ENCODE data around the gene MED22.
"Not testable (repeated sequence)": the region's sequence is repeated elsewhere in the genome, so short reads cannot be mapped to it uniquely, and the experiment has no call there.

The MED22 gene

DNA sequence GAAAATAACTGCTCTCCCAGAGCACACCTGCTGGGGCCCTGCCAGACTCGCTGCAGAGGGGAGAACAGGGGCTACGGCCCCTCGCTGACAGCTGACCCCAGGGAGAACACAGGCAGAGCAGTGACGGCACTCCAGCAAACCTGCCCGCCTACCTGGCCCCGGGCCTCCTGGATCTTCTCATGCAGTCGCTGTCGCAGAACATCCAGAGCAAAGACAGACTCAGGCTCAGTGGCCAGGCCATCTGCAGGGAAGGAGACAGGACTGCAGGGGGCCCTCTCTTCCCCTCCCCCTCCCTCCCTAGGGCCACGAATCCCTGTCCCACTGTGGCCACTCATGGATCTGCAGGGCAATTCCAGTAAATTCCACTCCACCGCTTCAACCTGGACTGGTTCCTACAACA, 14.4 kb downstream of the MED22 start:
- no peak for DNase-seq (ENCODE audit: low read depth, low spot score)
- Histone ChIP-seq H3K27me3 (ENCODE audit: insufficient read depth, insufficient read length) (no peaks in the 10 kb centered on the region), H3K36me3 (ENCODE audit: insufficient read depth, insufficient read length, low read length) (peaks cover 60% of the 10 kb centered on the region), H3K9ac (ENCODE audit: insufficient read length, low read depth) (peak overlapping the region; percentile 71), H3K4me1 (ENCODE audit: insufficient read depth, insufficient read length) (peaks cover 13% of the 10 kb centered on the region), H3K9me3 (ENCODE audit: insufficient read depth, low read length) (no peaks in the 10 kb centered on the region), H3K4me3 (ENCODE audit: insufficient read length, low read depth) (peak overlapping the region; percentile 25)
- TF ChIP-seq ZNF274 (IDR thresholded peaks at IDR 0.05; ENCODE audit: low read depth, low read length) (no peak), YY1 (IDR thresholded peaks at IDR 0.05; ENCODE audit: insufficient read depth, insufficient read length) (no peak), SUZ12 (IDR thresholded peaks at IDR 0.05; ENCODE audit: extremely low read depth, insufficient read depth, insufficient read length) (no peak)

DNA sequence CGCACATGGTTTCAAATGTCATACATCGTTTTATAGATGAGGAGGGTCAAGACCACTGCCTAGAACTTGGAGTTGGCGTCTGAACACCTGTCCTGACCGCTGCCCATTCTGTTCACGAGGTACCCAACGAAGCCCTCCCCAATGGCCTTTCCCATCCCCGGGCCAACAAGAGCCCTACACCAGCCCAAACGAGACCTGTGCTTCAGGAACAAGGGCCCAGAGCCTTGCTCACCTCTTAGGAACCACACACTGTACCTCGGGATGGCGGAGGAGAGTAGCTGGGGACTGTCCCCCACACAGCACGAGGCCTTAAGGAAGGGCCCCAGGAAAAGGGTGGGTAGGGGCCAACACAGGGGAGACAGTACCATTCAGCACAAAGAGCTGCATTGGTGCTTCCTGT, 14.9 kb downstream of the MED22 start:
- no peak overlapping the region for H3K9ac ChIP-seq (ENCODE audit: insufficient read length, low read depth)
- H3K9me3 ChIP-seq (ENCODE audit: insufficient read depth, low read length), result peaks cover 1% of the 10 kb centered on the region; the same call in 1 of the 2 replicates
- no peak overlapping the region for H3K4me3 ChIP-seq (ENCODE audit: insufficient read length, low read depth)
- no peaks in the 10 kb centered on the region for H3K27me3 ChIP-seq (ENCODE audit: insufficient read depth, insufficient read length)
- DNase-seq (ENCODE audit: low read depth, low spot score), result no peak
- TF ChIP-seq SUZ12 (IDR thresholded peaks at IDR 0.05; ENCODE audit: extremely low read depth, insufficient read depth, insufficient read length), result no peak
- no peak for TF ChIP-seq ZNF274 (IDR thresholded peaks at IDR 0.05; ENCODE audit: low read depth, low read length)
- no peak for TF ChIP-seq YY1 (IDR thresholded peaks at IDR 0.05; ENCODE audit: insufficient read depth, insufficient read length)
- peaks cover 13% of the 10 kb centered on the region for H3K4me1 ChIP-seq (ENCODE audit: insufficient read depth, insufficient read length)
- peaks cover 58% of the 10 kb centered on the region for H3K36me3 ChIP-seq (ENCODE audit: insufficient read depth, insufficient read length, low read length)

DNA sequence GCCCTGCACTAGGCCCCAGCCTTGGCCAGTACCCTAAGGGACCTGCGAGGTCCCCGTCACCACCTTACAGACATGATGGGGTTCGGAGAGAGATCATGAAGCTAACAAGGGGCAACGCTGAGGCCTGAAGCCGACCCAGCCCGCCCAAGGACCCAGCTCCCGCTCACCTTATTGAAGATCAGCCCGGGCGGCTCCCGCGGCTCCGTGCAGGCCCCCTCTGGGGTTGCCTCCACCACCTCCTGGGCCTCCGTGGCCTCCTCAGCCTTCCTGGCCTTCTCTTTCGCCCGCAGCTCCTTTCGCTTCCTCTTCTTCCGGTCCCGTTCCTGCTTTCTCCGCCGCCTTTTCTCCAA, 15.6 kb downstream of the MED22 start:
- no peak for DNase-seq (ENCODE audit: low read depth, low spot score)
- no peak for TF ChIP-seq YY1 (IDR thresholded peaks at IDR 0.05; ENCODE audit: insufficient read depth, insufficient read length)
- no peak for TF ChIP-seq ZNF274 (IDR thresholded peaks at IDR 0.05; ENCODE audit: low read depth, low read length)
- no peak for TF ChIP-seq SUZ12 (IDR thresholded peaks at IDR 0.05; ENCODE audit: extremely low read depth, insufficient read depth, insufficient read length)
- H3K36me3 ChIP-seq (ENCODE audit: insufficient read depth, insufficient read length, low read length), result peaks cover 54% of the 10 kb centered on the region

DNA sequence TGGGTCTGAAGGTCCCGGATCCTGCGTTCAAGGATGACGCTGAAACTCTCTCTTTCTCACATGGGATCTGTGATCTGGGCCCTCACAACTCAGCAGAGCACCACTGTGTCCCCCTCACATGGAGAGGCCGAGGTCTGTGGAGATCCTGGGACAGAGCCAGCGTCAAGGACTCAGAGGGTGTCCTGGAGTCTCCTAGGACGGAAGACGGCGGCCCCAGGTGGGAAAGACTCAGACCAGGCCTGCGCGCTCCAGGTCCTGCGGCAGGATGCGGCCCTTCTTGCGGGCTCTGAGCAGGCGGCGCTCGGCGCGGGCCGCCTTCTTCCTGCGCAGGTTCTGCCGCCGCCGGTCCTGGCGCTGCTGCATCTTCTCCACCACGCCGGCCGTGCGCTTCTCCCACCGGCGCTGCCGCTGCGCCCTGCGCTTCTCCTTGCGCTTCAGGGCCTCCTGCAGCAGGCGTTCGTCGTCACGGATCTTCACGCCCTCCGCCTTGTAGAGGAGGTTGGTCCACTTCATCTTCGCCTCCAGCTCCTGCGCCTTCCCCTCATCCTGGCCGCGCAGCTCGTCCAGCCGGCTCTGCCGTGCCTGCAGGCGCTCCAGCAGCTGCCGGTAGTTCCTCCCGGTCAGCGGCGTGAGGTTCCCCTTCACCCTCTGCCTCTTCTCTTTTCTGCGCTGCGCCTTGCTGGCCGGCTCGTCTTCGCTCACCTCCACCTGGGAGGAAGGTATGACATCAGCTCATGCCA, 16.1 kb downstream of the MED22 start:
- H3K27me3 ChIP-seq (ENCODE audit: insufficient read depth, insufficient read length), result no peaks in the 10 kb centered on the region
- peaks cover 3% of the 10 kb centered on the region; the same call in 1 of the 2 replicates for H3K9me3 ChIP-seq (ENCODE audit: insufficient read depth, low read length)
- peaks cover 13% of the 10 kb centered on the region for H3K4me1 ChIP-seq (ENCODE audit: insufficient read depth, insufficient read length)
- H3K36me3 ChIP-seq (ENCODE audit: insufficient read depth, insufficient read length, low read length), result peaks cover 54% of the 10 kb centered on the region
- H3K9ac ChIP-seq (ENCODE audit: insufficient read length, low read depth), result no peak overlapping the region
- TF ChIP-seq ZNF274 (IDR thresholded peaks at IDR 0.05; ENCODE audit: low read depth, low read length) (no peak), SUZ12 (IDR thresholded peaks at IDR 0.05; ENCODE audit: extremely low read depth, insufficient read depth, insufficient read length) (no peak), YY1 (IDR thresholded peaks at IDR 0.05; ENCODE audit: insufficient read depth, insufficient read length) (no peak)
- DNase-seq (ENCODE audit: low read depth, low spot score), result no peak
- no peak overlapping the region for H3K4me3 ChIP-seq (ENCODE audit: insufficient read length, low read depth)

More for the DNA sequence above, 15.6 kb downstream of the MED22 start:
- peaks cover 3% of the 10 kb centered on the region; the same call in 1 of the 2 replicates for H3K9me3 ChIP-seq (ENCODE audit: insufficient read depth, low read length)
- H3K4me3 ChIP-seq (ENCODE audit: insufficient read length, low read depth), result no peak overlapping the region
- no peaks in the 10 kb centered on the region for H3K27me3 ChIP-seq (ENCODE audit: insufficient read depth, insufficient read length)
- H3K4me1 ChIP-seq (ENCODE audit: insufficient read depth, insufficient read length), result peaks cover 13% of the 10 kb centered on the region
- no peak overlapping the region for H3K9ac ChIP-seq (ENCODE audit: insufficient read length, low read depth)

DNA sequence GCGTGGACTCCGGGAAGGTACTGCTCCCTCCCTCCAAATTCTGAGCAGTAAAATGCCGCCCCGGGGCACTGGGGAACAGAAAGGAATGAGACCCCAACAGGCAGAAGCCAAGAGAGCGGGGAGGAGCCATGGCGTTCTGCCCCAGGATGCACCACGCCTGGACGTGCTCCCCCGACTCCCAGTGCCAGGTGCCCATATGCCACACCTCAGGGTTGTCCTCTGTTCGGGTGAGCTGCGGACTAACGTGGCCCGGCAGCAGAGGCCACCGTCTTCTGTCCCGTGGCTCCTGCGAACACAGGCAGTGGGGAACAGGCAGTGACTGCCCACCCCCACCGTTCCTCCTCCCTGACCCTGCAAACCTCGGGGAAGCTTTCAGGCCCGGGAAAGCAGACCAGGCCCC, 16.7 kb downstream of the MED22 start:
- DNase-seq (ENCODE audit: low read depth, low spot score), result no peak
- TF ChIP-seq YY1 (IDR thresholded peaks at IDR 0.05; ENCODE audit: insufficient read depth, insufficient read length) (no peak), SUZ12 (IDR thresholded peaks at IDR 0.05; ENCODE audit: extremely low read depth, insufficient read depth, insufficient read length) (no peak), ZNF274 (IDR thresholded peaks at IDR 0.05; ENCODE audit: low read depth, low read length) (no peak)
- peaks cover 51% of the 10 kb centered on the region for H3K36me3 ChIP-seq (ENCODE audit: insufficient read depth, insufficient read length, low read length)
- H3K4me3 ChIP-seq (ENCODE audit: insufficient read length, low read depth), result no peak overlapping the region
- no peaks in the 10 kb centered on the region for H3K27me3 ChIP-seq (ENCODE audit: insufficient read depth, insufficient read length)
- peaks cover 3% of the 10 kb centered on the region; the same call in 1 of the 2 replicates for H3K9me3 ChIP-seq (ENCODE audit: insufficient read depth, low read length)
- H3K4me1 ChIP-seq (ENCODE audit: insufficient read depth, insufficient read length), result peaks cover 13% of the 10 kb centered on the region
- H3K9ac ChIP-seq (ENCODE audit: insufficient read length, low read depth), result no peak overlapping the region

DNA sequence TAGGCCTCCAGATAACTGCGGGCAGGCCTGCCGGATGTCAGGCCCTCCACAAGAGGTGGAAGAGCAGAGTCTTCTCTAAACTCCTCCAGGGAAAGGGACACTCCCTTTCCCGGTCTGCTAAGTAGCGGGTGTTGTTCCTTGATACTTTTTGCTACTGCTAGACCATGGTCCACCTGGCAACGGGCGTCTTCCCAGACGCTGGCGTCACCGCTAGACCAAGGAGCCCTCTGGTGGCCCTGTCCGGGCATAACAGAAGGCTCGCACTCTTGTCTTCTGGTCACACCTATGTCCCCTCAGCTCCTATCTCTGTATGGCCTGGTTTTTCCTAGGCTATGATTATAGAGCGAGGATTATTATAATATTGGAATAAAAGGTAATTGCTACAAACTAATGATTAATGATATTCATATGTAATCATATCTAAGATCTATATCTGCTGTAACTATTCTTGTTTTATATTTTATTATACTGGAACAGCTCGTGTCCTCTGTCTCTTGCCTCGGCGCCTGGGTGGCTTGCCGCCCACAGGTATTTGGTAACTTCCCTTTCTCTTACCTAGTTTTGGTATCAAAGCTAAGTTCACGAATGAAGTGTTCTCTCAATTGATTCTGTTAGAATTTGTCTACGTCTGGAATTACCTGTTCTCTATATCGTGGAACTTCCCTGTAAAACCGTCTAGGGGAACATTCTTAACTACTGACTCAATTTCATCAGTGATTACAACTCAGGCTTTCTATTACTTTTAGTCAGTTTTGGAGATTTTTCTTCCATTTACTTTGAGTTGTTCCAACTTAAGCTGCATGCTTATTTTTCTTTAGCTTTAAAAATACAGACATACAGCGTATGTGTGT, 18.4 kb downstream of the MED22 start:
- H3K27me3 ChIP-seq (ENCODE audit: insufficient read depth, insufficient read length), result not testable (repeated sequence)

DNA sequence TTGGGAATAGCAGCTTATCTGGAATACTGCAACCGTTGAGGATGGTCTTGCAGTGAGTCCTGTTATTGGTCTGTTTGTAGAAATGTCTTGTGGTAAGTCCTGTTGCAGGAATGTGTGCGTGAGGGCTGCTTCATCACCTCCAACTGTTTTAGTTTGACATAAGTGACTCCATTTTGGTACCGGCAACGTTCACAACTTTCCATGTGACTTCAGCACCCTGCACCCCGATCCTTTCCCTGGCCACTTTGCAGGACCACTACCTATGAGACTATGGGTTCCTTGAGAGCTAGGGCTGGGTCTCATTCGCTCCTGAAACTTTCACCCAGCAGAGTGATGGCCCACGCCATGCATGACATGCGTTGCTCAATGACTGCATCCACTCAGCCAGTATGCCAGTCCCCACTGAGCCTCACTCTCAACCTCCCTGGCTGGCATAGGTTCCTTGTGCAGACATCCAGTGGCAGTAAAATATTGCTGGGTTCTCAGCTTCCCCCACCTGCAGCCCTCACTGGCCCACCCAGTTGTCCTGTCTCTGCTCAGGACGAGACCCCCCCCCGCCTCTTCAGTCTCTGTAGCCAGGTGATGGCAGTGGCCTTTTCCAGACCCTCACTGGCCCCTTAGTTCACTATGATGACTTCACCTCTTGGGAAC, 20.0 kb downstream of the MED22 start:
- Histone ChIP-seq H3K27me3 (ENCODE audit: insufficient read depth, insufficient read length) (no peaks in the 10 kb centered on the region), H3K36me3 (ENCODE audit: insufficient read depth, insufficient read length, low read length) (peaks cover 31% of the 10 kb centered on the region)

More for the DNA sequence above, 18.4 kb downstream of the MED22 start:
- peaks cover 13% of the 10 kb centered on the region for H3K4me1 ChIP-seq (ENCODE audit: insufficient read depth, insufficient read length)
- DNase-seq (ENCODE audit: low read depth, low spot score); H3K9me3 ChIP-seq (ENCODE audit: insufficient read depth, low read length); H3K4me3 ChIP-seq (ENCODE audit: insufficient read length, low read depth); H3K9ac ChIP-seq (ENCODE audit: insufficient read length, low read depth): not testable (repeated sequence)
- H3K36me3 ChIP-seq (ENCODE audit: insufficient read depth, insufficient read length, low read length), result peaks cover 47% of the 10 kb centered on the region

DNA sequence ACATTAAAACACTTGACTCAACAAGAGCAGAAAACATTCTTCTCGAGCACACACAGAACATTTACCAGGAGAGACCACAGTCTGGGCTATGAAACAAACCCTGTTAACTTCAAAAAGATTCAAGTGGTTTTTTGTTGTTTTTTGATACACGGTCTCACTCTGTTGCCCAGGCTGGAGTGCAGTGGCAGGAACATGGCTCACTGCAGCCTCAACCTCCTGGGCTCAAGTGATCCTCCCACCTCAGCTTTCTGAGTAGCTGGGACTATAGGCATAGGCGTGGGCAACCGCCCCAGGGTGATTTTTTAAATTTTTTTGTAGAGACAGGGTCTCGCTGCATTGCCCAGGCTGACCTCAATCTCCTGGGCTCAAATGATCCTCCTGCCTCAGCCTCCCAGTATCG, 20.9 kb downstream of the MED22 start:
- not testable (repeated sequence) for H3K9ac ChIP-seq (ENCODE audit: insufficient read length, low read depth); H3K4me1 ChIP-seq (ENCODE audit: insufficient read depth, insufficient read length); H3K4me3 ChIP-seq (ENCODE audit: insufficient read length, low read depth); H3K27me3 ChIP-seq (ENCODE audit: insufficient read depth, insufficient read length); DNase-seq (ENCODE audit: low read depth, low spot score)
- Histone ChIP-seq H3K9me3 (ENCODE audit: insufficient read depth, low read length) (peaks cover 11% of the 10 kb centered on the region; the same call in 1 of the 2 replicates), H3K36me3 (ENCODE audit: insufficient read depth, insufficient read length, low read length) (peaks cover 22% of the 10 kb centered on the region)

More for the DNA sequence above, 20.0 kb downstream of the MED22 start:
- no peak for TF ChIP-seq YY1 (IDR thresholded peaks at IDR 0.05; ENCODE audit: insufficient read depth, insufficient read length)
- Histone ChIP-seq H3K9me3 (ENCODE audit: insufficient read depth, low read length) (peaks cover 11% of the 10 kb centered on the region; the same call in 1 of the 2 replicates), H3K4me1 (ENCODE audit: insufficient read depth, insufficient read length) (peaks cover 1% of the 10 kb centered on the region), H3K9ac (ENCODE audit: insufficient read length, low read depth) (no peak overlapping the region), H3K4me3 (ENCODE audit: insufficient read length, low read depth) (no peak overlapping the region)
- DNase-seq (ENCODE audit: low read depth, low spot score), result no peak
